Epithelial cell of proximal tubule (primary cell): ENCODE data around the gene SRRM3. TPM values are rescaled to one million over a fixed set of nuclear protein-coding genes. Genes with fewer than 3 reads are reported as not detected.
"Not testable (repeated sequence)": the region's sequence is repeated elsewhere in the genome, so short reads cannot be mapped to it uniquely, and the experiment has no call there.

Source experiments
- DNase-seq: peaks from one replicate; pipeline ENCODE4 v3.0.0-alpha.2; 2011; ENCODE audit warnings: low read depth
- H3K4me3 ChIP-seq: 2 replicates; pipeline ENCODE4 v1.5.1; 2011; ENCODE audit warnings: low read depth, mild to moderate bottlenecking, low read length
- total RNA-seq: library from RNA; depleted of rRNA; stranded (reverse); fragments of >200 nt; gene quantifications from 2 replicates; pipeline ENCODE4 v1.2.3, GENCODE V29; 2015
- TF ChIP-seq, protein P1 (sequence below): conservative IDR thresholded peaks from 2 replicates; pipeline ENCODE4 v1.5.1; 2012; ENCODE audit warnings: low read depth, mild to moderate bottlenecking, low read length

Gene SRRM3
- total RNA-seq, 1 donor from 2014 or later, result not detected

- H3K4me3 ChIP-seq, result no peak overlapping the region
- no peak for DNase-seq
- TF ChIP-seq, protein P1, sequence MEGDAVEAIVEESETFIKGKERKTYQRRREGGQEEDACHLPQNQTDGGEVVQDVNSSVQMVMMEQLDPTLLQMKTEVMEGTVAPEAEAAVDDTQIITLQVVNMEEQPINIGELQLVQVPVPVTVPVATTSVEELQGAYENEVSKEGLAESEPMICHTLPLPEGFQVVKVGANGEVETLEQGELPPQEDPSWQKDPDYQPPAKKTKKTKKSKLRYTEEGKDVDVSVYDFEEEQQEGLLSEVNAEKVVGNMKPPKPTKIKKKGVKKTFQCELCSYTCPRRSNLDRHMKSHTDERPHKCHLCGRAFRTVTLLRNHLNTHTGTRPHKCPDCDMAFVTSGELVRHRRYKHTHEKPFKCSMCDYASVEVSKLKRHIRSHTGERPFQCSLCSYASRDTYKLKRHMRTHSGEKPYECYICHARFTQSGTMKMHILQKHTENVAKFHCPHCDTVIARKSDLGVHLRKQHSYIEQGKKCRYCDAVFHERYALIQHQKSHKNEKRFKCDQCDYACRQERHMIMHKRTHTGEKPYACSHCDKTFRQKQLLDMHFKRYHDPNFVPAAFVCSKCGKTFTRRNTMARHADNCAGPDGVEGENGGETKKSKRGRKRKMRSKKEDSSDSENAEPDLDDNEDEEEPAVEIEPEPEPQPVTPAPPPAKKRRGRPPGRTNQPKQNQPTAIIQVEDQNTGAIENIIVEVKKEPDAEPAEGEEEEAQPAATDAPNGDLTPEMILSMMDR, result no peak
Measured at GRCh38 chr7:76223286-76223972, 21.7 kb downstream of the SRRM3 start.

- TF ChIP-seq, protein P1, result no peak
- no peak for DNase-seq
- no peak overlapping the region for H3K4me3 ChIP-seq
Measured at GRCh38 chr7:76224695-76225094, 23.0 kb downstream of the SRRM3 start.

- no peak overlapping the region for H3K4me3 ChIP-seq
- no peak for DNase-seq
- TF ChIP-seq, protein P1, result no peak
Measured at GRCh38 chr7:76225379-76225778, 23.7 kb downstream of the SRRM3 start.

DNA sequence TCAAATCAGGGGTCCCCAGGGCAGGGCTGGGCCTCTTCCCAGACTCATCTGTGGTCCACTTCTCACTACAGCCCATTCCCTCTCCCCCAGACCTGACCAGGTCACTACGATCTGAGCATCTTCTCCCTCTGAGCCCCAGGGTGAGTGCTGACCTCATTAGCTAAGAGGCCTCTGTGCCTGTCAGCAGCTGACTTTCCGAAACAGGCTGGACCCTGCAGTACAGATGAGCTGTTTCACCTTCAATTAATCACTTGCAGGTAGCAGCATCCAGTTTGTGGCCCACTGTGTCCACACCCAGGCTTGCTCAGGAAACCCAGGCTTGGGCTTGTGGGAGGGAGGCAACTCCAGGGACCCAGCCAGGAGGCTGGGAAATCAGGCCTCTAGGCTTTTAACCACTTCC lies 24.3 kb downstream of the SRRM3 start:
- DNase-seq, result no peak
- TF ChIP-seq, protein P1, result no peak
- H3K4me3 ChIP-seq, result no peak overlapping the region

- not testable (repeated sequence) for DNase-seq
Measured at GRCh38 chr7:76226878-76227423, 25.3 kb downstream of the SRRM3 start.

DNA sequence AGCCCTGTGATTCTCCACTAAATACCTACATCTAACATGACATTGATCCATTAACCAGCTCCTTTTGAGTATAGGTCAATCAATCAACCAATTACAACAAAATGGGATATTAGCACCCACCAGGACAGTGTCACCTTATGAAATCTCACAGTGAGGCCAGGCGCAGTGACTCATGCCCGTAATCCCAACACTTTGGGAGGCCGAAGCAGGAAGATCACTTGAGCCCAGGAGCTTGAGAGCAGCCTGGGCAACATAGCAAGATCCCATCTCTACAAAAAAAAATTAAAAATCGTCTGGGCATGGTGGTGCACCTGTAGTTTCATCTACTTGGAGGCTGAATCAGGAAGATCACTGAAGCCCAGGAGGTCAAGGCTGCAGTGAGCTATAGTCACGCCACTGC lies 28.5 kb downstream of the SRRM3 start:
- TF ChIP-seq, protein P1, result no peak

More at GRCh38 chr7:76226878-76227423, 25.3 kb downstream of the SRRM3 start:
- not testable (repeated sequence) for H3K4me3 ChIP-seq

DNA sequence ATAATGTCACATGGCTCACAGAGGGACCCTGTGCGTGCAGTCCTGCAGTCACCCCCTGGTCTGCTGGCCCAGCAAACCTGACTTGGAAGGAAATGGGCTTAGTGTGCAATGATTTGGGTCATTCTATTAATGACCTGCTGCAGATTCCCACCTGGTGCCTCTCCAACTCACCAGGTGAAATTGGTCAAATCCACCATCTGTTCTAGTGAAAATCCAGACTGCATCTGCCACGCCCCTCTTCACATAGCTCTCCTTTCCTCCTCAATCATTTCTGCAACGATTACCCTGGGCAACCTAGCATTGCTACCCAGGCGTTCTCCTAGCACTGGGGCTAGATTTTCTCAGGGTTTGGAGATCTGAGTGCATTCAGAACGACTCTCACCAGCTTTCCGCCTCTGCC lies 29.4 kb downstream of the SRRM3 start:
- no peak for DNase-seq
- TF ChIP-seq, protein P1, result no peak
- no peak overlapping the region for H3K4me3 ChIP-seq

More for the DNA sequence above, 28.5 kb downstream of the SRRM3 start:
- no peak overlapping the region for H3K4me3 ChIP-seq
- no peak for DNase-seq
